Measurements from ENCODE around the gene SMIM34.
"Not testable (repeated sequence)": the region's sequence is repeated elsewhere in the genome, so short reads cannot be mapped to it uniquely, and the experiment has no call there.

Gene SMIM34, protein sequence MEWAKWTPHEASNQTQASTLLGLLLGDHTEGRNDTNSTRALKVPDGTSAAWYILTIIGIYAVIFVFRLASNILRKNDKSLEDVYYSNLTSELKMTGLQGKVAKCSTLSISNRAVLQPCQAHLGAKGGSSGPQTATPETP

DNA sequence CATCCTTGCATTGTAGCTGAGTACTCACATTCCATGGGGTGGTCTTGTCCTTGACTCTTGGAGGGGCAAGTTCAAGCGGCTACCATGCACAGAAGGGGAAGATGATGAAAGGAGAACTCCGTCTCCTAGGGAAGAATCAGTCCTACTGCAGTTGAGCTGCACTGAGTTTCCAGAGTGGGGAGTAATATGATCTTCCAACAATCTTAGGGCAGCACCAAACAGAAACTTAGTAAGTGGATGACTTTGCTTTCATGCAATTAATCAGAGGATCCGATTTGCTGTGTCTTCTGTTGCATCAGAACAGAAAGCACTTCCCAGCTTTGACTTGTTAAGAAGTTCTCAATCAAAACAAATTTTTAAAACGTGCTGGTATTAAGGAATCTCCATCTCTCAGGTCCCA is at the start of gene SMIM34:
SMIM34 (minus strand) TSS at position 147 of the 400 bp plus-strand sequence; CDS start at position 35, 112 bp downstream.
- not testable (repeated sequence) for DNase-seq (ENCODE audit: low read depth in 2 of 2)

DNA sequence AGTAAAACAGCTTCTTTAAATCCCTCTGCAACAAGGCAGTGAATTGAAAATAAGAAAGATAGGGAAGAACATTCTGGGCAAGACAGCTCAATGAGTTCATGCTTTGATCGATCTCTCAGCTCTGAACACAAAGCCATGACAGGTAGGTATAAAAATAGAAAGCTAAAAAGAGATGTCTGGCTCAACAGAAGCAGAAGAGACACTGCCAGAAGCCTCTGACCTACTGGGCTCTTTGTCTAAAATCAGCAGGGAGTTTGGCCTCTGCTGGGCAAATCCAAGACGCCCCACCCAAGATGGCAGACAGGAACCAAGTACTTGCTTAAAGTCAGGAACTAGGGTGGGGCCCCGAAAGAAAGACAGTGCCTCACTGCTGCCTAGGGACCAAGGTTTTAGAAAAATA is 43.6 kb upstream of the SMIM34 start:
- DNase-seq (ENCODE audit: low read depth in 2 of 2), result not testable (repeated sequence)

DNA sequence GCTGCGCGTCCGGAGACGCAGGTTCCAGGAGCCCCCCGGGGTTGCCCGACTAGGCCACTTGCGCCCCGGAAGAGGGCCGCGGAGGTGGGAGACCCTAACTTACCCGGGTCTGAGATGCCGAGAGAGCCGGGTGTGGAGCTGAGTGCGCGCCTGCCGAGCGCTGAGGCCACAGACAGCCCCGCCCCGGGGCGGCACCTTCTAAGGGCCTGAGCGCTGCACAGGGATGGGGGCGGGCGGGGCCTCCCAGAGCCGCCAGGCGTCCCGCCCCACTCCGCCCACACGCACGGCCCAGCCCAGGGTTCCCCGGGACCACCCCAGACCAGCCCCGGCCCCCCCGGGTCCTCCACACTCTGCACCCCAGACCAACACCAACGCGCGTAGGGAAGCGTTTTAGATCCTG is 35.7 kb upstream of the SMIM34 start:
- DNase-seq (ENCODE audit: low read depth in 2 of 2), result not testable (repeated sequence)

DNA sequence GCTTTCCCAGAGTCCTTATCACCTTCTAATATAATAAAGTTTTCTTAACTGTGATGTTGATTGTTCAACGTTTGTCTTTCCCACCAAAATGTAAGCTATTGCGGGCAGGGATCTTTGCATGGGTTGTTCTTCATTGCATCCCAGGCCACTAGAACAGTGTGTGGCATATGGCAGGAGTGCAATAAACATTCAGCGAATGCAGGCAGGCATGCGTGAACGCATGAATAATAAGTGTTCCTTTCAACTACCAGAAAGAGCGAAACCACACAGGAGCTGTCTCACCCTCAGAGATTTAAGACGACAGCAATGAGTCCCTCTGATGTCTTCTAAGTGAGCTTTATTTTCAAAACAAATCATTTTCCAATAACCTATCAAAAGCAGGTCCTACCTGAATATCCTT is 34.5 kb upstream of the SMIM34 start:
- DNase-seq (ENCODE audit: low read depth in 2 of 2), result not testable (repeated sequence)

DNA sequence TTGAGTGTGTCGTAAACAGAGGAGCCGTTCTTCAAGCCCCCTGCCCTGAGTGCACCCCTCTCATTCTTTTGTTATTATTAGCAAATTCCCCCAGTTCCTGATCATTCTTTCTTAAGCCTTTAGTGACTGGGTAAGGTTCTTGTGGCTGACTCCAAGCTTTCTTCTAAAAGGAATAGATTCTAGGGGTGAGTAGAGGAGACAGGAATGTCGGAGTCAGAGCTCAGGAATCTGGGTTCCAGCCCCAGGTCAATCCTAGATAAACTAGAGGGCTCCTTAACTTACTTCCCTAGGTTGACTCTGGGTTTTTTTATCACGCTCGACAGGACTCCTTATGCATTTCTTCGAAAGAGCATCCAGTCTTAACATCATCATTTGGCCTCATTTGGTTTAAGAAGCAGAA is 32.4 kb upstream of the SMIM34 start:
- not testable (repeated sequence) for DNase-seq (ENCODE audit: low read depth in 2 of 2)

DNA sequence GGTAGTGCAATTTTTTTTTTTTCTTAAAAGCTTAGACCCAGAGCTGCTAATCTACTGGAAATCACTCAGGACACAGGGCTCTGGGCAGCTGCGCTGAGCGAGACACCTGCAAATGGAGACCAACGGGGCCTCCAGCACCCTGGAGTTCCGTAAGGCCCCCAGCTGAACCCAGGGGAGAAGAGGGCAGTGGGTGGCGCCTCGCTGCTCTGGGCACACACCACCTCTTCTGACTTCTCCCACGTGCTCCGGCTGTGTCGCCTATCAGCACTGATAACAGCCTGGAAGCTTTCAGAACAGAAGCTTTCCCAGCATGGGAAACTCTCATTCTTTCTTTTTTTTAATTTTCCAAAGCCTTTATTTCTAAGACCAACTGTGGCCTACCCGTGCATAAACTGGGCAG is 31.9 kb upstream of the SMIM34 start:
- DNase-seq (ENCODE audit: low read depth in 2 of 2), result not testable (repeated sequence)

DNA sequence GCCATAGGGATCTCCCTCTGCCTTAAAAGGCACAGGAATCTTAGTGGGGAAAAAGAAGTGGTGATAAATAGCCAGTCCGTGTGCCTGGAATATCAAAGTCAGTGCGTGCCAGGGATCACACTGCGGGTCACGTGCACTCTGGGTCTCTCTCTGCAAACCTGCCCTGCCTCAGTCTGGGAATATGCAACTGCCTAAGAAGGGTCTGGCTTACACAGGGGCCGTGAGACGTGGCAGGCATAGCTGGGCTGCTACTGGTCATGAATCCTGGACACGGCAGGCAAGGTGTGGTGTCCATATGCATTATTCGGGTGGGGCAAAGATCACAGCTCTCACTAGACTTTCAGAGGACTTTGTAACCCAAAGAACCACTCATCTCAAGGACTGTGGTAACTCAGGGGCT is 23.3 kb upstream of the SMIM34 start:
- DNase-seq (ENCODE audit: low read depth in 2 of 2), result not testable (repeated sequence)

DNA sequence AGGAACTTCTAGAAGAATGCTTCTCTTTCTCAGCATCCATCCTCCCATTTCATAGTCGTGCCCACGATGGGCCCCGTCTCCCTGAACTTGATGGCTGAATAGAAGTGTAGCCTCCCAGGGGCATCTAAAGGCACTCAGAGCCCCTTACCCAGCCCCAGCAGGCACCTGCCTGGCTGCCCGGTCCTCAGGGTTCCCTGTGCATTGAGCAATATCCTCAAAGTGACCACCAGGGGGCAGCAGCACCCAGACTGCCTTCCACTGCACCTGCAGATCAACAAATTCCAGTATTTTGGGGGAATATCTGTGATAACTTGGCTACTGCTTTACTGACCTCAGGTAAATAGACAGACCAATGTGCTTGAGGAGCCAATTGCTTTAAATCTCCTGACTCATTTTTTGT is 19.7 kb upstream of the SMIM34 start:
- DNase-seq (ENCODE audit: low read depth in 2 of 2), result not testable (repeated sequence)

DNA sequence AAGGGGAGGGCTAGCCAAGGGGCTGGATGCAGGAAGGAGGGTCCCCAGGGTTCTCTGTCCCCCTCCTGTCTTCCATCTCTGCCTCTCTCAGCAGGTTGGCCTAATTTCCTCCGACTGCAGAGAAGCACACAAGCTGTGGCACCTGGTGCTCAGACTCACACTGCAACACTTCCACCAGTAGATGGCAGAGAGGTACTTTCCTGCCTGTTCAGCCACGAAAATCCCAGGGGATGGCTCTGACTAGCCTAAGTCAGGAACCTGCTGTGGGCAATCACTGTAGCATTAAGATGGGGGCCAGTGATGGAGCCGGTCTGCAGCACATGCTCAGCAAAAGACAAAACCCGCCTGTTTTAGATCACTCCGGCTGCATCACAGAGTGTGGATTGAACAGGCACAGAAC is 6.0 kb upstream of the SMIM34 start:
- DNase-seq (ENCODE audit: low read depth in 2 of 2), result not testable (repeated sequence)

DNA sequence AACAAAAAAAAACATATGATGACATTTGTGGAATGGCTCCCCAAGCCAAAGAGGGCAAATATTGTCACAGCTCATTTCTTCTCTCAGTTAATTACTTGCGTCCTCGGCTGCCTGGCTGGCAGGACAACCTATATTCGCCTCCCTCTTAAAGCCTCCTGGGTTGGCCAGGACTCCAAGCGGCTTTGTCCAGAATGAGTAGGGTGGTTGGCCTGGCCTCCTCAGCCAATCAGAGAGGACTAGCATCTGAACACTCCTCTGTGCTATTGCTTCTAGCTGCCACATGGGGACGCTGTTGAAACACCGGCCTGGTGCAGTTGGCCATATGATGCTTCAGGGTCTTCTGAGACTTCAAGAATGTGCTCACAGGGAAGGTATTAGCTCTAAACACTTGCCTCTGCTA is 4.7 kb upstream of the SMIM34 start:
- DNase-seq (ENCODE audit: low read depth in 2 of 2), result not testable (repeated sequence)

DNA sequence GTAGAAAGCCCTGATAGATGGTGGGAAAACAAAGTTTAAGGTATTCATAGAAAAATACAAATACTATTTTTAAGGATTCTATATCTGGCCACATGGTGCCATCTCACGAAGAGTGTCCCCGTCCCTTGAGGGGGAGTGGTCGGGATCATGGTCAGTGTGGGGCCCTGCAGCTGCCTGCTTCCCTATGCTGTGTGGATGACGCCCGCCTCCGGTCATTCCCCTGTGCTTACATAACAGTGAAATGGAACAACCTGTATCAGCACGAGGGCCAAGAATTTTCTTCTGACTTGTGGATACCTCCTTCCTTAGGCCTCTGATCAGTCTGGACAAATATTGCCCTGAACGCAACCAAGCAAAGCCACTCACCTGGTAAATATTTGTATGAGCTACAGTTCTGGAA is 3.6 kb upstream of the SMIM34 start:
- DNase-seq (ENCODE audit: low read depth in 2 of 2), result not testable (repeated sequence)

DNA sequence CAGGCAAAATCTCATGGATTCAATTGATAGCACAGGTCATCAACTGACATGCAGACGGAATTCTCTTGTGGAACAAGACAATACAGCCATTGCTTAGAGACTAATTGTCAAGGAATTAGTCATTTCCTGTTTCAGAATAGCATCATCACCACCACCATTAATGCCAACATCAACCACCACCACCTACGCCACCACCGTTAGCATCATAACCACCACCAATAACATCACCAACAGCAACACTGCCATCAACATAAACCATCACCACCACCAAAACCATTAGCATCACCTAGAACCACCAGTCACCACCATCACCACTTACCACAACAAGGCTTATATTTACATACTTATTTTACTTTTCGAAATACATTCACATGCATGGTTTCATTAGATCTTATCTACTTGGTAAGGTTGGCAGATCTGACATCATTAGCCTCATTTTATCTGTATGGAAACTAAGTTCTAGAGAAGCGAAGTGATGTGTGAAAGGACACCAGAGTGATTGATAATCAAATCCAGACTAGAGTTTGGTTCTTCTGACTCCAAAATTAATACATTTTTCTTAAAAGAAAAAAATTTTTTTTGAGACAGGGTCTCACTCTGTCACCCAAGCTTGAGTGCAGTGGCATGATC is 6.2 kb downstream of the SMIM34 start:
- not testable (repeated sequence) for DNase-seq (ENCODE audit: low read depth in 2 of 2)

DNA sequence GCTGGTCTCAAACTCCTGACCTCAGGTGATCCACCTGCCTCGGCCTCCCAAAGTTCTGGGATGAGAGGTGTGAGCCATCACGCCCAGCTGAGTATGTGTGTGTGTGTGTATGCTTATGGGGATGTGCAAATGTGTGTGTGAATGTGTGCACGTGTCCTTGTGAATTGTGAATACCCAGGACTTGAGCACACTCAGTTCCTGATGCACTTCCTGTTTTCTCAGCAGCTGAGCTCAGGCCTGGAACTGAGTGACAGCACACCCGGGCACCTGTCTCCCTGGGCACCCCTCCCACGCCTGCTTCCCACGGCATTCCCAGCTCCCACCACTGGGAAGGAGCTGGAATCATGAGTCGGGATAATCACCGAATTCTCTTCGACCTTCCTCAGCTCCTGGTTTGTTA is 16.5 kb downstream of the SMIM34 start:
- DNase-seq (ENCODE audit: low read depth in 2 of 2), result not testable (repeated sequence)

DNA sequence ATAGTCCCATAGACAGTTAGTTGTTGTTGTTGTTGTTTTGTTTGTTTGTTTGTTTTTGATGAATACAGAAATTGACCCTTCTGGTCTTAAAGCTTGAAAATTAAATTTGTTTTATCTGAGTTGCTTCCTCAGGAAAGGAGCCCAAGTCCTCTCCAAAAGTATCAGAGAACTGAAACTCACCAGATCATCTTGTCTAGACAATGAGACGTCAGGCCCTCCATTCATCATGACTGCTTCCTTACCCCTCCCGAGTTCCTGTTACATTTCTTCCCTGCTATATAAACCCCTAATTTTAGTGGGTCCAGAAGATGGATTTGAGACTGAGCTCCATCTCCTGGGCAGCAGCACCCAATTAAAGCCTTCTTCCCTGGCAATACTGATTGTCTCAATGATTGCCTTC is 17.1 kb downstream of the SMIM34 start:
- not testable (repeated sequence) for DNase-seq (ENCODE audit: low read depth in 2 of 2)

DNA sequence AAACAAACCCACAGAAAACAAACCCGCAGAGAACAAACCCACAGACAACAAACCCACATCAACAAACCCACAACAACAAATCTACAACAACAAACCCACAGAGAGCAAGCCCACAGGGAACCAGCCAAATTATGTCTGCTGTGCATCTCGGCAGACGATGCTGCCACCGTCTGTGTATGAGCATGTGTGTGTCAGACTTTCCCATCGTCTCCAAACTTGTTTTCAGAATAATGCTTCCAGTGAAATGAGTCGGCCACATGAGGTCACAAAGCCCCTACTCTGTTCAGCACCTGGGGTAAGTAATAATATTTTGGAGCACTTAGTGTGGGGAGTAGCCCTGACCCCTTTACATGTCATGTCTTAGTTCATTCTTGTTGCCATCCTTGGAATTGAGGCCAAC is 17.6 kb downstream of the SMIM34 start:
- DNase-seq (ENCODE audit: low read depth in 2 of 2), result not testable (repeated sequence)

DNA sequence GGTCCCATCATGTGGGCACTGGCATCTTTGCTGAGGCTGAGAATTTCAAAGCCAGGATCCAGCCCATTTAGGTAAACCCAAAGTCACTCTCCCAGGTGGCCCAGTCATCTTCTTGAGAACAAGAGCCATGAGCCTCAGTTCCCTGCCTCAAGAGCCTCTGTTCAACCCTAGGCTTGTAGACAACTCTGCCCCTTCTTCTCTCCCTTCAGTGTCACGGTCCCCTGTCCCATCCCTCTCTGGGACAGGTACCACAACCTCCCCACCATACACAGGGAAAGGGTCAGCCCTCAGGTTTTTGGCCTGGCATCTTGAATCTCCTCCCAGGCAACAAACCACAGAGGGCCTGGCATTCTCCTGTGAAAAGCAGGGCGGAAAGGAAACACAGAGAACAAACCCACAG is 18.1 kb downstream of the SMIM34 start:
- not testable (repeated sequence) for DNase-seq (ENCODE audit: low read depth in 2 of 2)

DNA sequence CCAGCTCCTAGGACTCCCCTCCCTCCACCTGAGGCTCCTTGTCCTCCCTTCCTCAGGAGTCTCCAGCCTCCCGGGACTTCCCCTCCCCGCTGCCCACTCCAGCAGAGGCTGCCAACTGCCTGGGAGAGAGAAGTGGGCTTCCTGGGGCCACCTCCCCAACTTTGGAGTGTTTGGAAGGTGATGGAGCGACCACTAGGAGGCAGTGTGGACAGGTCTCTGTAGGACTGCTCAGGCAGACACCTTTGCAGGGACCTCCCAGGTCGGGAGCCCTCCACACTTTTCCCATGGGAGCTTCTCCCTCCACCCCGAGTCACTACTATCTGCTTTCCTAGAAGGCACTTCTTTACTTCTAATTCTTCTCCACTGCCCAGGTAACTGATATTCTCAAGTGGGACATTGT is 19.0 kb downstream of the SMIM34 start:
- DNase-seq (ENCODE audit: low read depth in 2 of 2), result not testable (repeated sequence)

DNA sequence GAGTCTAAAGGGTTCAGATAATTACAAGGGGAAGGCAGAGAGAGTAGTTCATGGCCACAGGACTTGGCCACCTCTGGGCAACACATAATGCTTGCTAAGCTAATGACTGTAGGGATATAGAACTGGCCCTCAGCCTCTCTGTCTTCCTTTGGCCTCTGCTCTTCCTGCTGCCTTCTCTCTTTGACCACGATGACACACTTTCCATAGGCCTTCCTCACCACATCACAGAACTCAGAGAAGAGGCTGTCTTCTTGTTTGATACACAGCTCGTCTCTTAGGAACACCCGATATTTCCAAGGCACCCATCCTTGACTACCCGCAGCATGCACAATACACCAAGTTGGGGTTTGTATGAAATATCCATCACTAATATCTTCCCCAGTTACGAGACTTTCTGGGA is 23.2 kb downstream of the SMIM34 start:
- DNase-seq (ENCODE audit: low read depth in 2 of 2), result not testable (repeated sequence)

DNA sequence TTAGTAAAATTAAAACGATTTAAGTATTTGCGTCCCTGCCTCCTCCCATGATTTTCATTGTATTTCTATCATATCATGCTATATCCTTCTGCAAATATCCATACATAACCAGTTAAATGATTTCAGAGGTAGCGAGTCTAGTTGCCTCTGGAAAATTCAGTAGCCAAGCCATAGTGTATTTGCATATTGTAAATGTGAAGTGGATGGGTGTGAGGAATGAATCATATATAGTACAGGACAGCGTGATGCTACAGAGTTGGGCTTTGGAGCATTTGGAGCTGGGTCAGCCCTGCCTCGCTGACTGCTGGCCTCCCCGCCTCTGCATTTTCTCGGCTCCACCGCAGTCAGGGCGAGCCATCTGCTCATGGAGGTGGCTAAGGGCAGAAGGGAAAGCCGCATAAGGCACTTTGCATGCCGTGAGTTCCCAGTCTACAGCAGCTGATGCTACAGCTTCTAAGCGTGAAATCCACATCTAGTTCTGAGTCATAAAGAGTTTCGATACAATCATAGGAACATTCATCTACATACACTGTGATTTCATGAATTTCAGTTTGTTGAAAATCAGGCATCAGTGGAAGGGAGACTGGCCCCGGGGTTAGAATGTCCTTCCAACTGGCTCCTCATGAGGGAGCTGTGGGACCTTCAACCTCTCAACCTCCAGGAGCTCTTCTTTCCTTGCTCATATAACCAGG is 39.9 kb downstream of the SMIM34 start:
- DNase-seq (ENCODE audit: low read depth in 2 of 2), result not testable (repeated sequence)

DNA sequence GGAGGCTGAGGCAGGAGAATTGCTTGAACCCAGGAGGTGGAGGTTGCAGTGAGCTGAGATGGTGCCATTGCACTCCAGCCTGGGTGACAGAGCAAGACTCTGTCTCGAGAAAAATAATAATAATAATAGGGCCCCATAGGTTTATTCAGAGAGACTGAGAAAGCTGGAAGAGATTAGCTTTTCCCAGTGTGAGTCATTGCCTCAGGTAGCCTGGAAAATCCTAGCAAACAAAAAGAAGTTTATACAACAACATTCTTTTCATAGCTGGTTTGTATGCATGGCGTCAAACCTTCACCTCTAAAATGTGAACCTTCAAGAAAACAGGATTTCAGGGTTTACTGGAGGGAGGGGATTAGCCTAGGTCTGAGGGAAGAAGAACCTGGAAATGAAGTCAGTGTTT is 40.6 kb downstream of the SMIM34 start:
- DNase-seq (ENCODE audit: low read depth in 2 of 2), result not testable (repeated sequence)

DNA sequence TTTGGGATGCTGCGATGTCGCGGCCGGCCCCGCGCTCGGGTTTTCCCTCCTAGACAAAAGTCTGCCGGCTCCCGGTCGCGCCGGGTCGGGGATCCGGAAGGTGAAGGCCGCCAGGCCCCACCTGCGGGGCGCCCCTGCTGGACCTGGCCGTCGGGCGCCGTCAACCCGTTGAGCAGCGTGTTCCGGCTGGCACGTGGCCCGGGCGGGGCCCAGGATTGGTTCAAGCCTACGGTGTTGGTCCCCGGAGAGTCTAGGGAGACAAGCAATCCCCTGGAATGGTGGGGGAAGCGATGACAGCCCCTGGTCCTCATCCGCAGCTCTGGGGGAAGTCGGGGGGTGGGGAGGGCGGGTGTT is 48.2 kb downstream of the SMIM34 start:
- not testable (repeated sequence) for DNase-seq (ENCODE audit: low read depth in 2 of 2)

DNA sequence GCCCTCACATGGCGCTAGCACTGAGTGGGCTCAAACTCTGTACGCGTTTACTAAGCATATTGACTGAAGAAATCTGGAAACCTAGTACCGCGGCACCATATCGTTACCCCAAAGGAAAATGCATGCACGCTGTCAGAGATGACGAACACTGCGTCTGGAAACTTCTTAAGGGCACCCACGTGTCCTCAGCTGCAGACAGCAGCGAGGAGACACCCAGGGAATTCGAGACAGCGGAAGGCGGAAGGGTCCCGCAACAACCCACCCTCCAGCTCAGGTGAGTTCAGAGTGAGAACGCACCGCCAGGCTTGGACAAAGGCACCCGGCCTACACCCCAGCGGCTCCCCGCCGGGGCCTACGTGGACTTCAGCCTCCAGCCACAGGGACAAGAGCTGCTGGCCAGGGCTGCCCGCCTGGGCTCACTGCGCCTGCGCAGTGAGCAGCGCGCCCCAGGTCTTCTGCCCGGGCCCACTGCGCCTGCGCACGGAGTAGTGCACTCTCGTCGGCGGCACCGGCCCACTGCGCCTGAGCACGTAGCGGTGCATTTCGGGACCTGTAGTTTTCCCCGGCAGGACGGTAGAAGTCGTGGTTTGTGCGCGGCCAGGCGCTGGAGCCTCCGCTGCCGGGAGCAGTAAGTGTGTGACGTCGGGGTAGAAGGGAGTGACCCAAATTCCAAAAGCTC is 48.7 kb downstream of the SMIM34 start, which contains the start of gene SMIM11:
SMIM11 (plus strand) TSS at position 568 of the 679 bp plus-strand sequence. CDS start 3,998 bp downstream, outside the sequence.
- DNase-seq (ENCODE audit: low read depth in 2 of 2), result not testable (repeated sequence)

Measured in stimulated activated CD4-positive, alpha-beta T cell treated with anti-CD3 and anti-CD28 coated beads, Interleukin-4, amount 100 ng/mL, for 48 hours (primary cell).